GOT3 (cell line): ENCODE measurements around the gene STAT5A.
"Not testable (repeated sequence)": the region's sequence is repeated elsewhere in the genome, so short reads cannot be mapped to it uniquely, and the experiment has no call there.

Experiments used
- DNase-seq: peaks from one replicate; lab custom pipeline; 2025; ENCODE audit warnings: mixed read lengths; lab: John Stamatoyannopoulos, UW

STAT5A gene

GRCh38 chr17:42287977-42288802 lies at the start of gene STAT5A:
STAT5A (plus strand) TSS chr17:42288498; CDS start chr17:42289412, 914 bp downstream.
- no peak for DNase-seq

DNA sequence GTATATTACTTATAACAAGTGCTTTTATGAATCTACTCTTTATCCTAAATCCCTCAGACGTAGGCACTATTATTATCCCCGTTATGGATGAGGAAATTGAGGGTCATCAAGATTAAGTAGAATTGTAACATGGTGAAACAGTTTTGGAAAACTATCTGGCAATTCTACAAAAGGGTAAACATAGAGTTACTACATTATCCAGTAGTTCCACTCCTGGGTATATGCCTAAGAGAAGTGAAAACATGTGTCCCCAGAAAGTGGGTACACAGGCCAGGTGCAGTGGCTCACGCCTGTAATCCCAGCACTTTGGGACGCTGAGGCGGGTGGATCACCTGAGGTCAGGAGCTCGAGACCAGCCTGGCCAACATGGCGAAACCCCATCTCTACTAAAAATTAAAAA lies 48.7 kb upstream of the STAT5A start:
- DNase-seq: not testable (repeated sequence)

DNA sequence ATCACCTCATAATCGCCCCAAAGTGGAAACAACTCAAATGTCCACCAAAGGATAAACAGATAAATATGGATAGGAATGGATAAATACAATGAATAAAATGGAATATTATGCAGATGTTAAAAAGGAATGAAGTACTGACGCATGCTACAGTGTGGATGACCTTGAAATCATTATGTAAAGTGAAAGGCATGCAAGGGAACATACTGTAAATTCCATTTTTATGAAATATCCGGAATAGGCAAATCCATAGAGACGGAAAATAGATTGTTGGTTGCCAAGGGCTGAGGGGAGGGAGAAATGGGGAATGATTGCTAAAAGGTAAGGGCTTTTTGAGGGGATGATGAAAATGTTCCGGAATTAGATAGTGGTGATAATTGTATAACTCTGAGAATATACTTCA lies 48.1 kb upstream of the STAT5A start:
- DNase-seq: no peak

DNA sequence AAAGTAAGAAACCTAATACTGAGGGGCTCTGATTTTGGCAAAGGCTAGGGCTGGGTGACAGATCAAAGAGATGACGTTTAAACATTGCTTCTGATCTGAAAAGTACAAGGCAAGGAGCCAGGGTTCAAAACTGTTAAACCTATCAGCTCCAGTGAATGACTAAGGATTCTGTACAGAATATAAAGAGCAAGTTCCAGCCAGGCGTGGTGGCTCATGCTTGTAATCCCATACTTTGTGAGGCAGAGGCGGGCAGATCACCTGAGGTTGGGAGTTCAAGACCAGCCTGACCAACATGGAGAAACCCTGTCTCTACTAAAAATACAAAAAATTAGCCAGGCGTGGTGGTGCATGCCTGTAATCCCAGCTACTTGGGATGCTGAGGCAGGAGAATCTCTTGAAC lies 47.4 kb upstream of the STAT5A start:
- not testable (repeated sequence) for DNase-seq

- no peak for DNase-seq
Measured at GRCh38 chr17:42241871-42242270, 46.4 kb upstream of the STAT5A start.

GRCh38 chr17:42243493-42243982 lies 44.8 kb upstream of the STAT5A start:
- DNase-seq: no peak

DNA sequence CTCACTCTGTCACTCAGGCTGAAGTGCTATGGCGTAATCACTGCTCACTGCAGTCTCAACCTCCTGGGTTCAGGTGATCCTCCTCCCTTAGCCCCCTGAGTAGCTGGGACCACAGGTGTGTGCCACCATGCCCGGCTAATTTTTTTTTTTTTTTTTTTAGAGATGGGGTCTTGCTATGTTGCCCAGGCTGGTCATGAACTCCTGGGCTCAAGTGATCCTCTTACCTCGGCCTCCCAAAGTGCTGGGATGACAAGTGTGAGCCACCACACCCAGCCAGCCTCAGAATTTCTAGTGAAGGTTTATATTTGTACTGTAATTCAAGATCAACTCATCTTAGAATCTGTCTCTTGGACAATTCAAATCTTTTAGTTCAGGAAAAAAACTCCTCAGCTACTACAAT lies 44.2 kb upstream of the STAT5A start:
- not testable (repeated sequence) for DNase-seq

- not testable (repeated sequence) for DNase-seq
Measured at GRCh38 chr17:42245183-42245582, 43.1 kb upstream of the STAT5A start.

GRCh38 chr17:42246515-42246914 lies 41.8 kb upstream of the STAT5A start:
- no peak for DNase-seq

GRCh38 chr17:42247734-42248133 lies 40.6 kb upstream of the STAT5A start:
- DNase-seq: no peak

DNA sequence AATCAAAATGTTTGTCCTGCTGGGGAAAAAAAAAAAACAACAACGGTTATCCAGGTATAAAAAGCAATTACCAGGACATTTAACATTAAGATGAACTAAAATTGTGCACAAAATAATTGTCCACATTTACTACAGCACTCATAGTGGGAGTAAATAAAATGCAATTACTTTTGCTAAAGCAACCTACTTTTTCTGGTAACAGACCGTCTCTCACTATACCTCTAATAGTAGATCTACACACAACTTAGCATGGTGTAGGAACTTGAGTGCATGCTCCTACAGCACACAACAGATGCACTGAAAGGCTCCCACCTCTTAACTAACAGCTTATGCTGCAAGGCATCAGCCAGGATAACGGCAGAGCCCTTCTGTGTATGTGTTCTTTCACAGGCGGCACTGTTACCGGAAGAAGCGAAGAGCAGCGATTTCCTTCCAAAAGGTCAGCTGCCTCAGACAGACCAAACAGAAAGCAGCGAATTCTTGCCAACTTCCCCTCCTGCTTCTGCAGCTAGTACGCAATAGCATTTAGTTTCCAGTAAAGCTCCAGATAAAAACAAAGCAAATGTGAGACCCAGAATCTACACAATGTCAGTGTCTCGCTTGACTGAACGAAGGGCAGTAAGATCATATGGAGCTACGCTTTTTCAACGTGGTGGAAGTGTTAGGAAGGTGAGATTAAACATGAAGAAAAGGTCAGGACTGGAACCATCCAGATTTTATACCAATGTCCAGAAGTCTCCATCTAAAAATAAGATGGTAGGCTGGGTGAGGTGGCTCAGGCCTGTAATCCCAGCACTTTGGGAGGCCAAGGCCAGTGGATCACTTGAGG lies 39.7 kb upstream of the STAT5A start:
- no peak for DNase-seq

GRCh38 chr17:42249681-42250446 lies 38.4 kb upstream of the STAT5A start:
- DNase-seq: no peak

- DNase-seq: no peak
Measured at GRCh38 chr17:42251115-42251514, 37.2 kb upstream of the STAT5A start.

- no peak for DNase-seq
Measured at GRCh38 chr17:42252597-42253550, 35.4 kb upstream of the STAT5A start.

DNA sequence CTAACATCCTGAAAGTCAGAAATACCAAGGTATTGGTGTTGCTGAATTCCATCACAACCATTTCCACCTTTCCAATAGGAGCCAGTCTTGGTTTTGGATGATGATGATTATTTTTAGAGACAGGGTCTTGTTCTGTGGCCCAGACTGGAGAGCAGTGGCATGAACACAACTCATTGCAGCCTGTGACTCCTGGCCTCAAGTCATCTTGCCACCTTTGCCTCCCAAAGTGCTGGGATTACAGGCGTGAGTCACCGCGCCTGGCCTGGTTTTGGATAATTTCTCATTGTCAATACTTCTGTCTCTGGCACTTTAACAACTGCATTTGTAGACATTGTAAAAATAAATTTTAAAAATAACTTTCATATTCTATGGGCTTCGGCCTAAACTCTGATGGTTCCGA lies 34.7 kb upstream of the STAT5A start:
- no peak for DNase-seq

GRCh38 chr17:42255445-42255844 lies 32.9 kb upstream of the STAT5A start:
- no peak for DNase-seq

DNA sequence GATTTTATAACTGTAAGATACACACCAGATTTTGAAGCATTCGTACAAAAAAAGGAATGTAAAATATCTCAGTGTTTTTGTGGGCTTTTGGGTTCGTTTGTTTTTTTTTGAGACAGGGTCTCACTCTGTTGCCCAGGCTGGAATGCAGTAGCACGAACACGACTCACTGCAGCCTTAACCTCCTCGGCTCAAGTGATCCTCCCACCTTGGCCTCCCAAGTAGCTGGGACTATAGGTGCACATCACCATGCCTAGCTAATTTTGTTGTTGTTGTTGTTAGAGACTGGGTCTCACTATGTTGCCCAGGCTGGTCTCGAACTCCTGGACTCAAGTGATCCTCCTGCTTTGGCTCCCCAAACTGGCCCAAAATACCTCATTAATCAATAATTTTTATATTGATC lies 28.0 kb upstream of the STAT5A start:
- DNase-seq: no peak

DNA sequence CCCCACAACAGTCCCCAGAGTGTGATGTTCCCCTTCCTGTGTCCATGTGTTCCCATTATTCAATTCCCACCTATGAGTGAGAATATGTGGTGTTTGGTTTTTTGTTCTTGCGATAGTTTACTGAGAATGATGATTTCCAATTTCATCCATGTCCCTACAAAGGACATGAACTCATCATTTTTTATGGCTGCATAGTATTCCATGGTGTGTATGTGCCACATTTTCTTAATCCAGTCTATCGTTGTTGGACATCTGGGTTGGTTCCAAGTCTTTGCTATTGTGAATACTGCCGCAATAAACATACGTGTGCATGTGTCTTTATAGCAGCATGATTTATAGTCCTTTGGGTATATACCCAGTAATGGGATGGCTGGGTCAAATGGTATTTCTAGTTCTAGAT lies 23.9 kb upstream of the STAT5A start:
- not testable (repeated sequence) for DNase-seq

DNA sequence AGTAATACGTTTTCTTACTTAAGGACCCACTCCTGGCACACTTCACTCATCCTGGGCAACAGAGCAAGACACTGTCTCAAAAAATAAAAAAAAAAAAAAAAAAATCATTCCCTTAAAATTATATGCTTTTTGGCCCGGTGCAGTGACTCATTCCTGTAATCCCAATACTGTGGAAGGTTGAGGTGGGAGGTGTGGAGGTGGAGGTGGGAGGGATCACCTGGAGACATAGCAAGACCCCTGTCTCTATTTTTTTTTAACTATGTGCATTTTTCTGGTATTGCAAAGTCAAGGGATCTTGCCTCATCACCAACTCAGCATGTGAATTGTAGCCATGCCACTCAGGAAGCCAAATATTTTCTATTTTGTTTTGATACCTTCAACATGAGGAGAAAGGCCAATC lies 21.8 kb upstream of the STAT5A start:
- no peak for DNase-seq

DNA sequence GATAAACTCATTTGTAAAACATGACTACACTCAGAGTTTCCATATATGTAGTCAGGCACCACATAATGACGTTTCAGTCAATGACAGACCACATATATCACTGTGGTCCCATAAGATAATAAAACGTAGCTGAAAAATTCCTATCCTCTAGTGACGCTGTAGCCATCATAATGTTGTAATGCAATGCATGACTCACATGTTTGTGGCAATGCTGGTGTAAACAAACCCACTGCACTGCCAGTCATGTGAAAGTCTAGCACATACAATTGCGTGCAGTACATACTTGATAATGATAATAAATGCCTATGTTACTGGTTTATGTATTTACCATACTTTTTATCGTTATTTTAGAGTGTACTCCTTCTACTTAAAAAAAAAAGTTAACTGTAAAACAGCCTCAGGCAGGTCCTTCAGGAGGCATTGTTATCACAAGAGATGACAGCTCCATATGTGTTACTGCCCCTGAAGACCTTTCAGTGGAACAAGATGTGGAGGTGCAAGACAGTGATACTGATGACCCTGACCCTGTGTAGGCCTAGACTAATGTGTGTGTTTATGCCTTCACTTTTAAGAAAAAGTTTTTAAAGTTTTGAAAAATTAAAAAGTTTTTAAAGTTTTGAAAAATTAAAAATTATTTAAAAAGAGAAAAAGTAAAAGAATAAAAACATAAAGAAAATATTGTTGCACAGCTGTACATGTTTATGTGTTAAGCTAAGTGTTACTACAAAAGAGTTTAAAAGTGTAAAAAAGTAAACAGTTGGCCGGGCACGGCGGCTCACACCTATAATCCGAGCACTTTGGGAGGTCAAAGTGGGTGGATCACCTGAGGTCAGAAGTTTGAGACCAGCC lies 21.2 kb upstream of the STAT5A start:
- DNase-seq: no peak
